GM12878 (cell line): ENCODE data around the gene ACCS.

Source experiments
- EGR1 ChIP-seq, 2 experiments: IDR thresholded peaks; 1 replicate in 1 of 2; 2 replicates in 1 of 2; pipeline ENCODE4 v1.6.1; 2011 to 2012; ENCODE audit warnings: low read depth in 2 of 2, low read length in 2 of 2, borderline replicate concordance in 1 of 2, mild to moderate bottlenecking in 1 of 2, moderate library complexity in 1 of 2
- TF ChIP-seq, protein P1 (sequence below): fragments of 450-650 bp; formaldehyde crosslinking; IDR thresholded peaks from 2 replicates; pipeline ENCODE4 v1.5.0; 2022; ENCODE audit warnings: mild to moderate bottlenecking, missing genetic modification characterization
- TF ChIP-seq, protein P2 (sequence below): IDR thresholded peaks from 2 replicates; pipeline ENCODE4 v1.6.1; 2012; ENCODE audit warnings: mild to moderate bottlenecking, low read depth, low read length

DNA sequence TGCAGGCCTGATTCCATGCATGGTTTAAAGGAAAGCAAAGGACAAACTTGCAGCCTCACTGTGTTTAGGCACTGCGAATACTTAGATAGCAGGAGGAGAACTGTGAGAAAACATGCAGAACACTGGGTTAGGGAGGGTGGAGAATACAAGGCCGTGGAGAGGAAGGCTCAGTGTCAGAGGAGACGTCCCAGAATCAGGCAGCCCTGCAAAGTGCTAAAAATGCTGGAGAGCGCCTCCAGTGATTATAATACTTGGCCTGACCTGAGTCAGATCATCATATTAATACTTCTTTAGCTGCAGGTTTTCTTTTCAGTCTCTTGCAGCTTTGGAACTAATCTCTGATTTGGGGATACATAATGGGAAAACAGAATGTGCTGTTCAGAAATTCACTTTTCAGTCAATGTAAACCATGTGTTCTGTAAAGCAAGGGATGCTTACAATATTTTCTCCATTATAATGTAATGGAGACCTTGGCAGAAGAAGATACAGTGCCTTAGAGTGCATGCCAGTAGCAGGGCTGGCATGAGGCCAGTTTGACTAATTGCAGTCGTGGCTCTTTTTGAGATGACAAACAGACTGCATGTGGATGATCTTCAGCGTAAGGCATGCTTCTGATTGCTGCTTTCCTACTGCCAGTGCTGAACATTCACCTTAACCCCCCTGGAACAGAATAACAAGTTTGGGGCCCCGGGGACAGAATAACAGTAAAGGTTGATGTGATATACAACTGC lies 46.2 kb downstream of the ACCS start:
- TF ChIP-seq EGR1 (IDR thresholded peaks at IDR 0.05; ENCODE audit: borderline replicate concordance in 1 of 2, low read depth in 2 of 2, low read length in 2 of 2) = no peak
- TF ChIP-seq, protein P1, sequence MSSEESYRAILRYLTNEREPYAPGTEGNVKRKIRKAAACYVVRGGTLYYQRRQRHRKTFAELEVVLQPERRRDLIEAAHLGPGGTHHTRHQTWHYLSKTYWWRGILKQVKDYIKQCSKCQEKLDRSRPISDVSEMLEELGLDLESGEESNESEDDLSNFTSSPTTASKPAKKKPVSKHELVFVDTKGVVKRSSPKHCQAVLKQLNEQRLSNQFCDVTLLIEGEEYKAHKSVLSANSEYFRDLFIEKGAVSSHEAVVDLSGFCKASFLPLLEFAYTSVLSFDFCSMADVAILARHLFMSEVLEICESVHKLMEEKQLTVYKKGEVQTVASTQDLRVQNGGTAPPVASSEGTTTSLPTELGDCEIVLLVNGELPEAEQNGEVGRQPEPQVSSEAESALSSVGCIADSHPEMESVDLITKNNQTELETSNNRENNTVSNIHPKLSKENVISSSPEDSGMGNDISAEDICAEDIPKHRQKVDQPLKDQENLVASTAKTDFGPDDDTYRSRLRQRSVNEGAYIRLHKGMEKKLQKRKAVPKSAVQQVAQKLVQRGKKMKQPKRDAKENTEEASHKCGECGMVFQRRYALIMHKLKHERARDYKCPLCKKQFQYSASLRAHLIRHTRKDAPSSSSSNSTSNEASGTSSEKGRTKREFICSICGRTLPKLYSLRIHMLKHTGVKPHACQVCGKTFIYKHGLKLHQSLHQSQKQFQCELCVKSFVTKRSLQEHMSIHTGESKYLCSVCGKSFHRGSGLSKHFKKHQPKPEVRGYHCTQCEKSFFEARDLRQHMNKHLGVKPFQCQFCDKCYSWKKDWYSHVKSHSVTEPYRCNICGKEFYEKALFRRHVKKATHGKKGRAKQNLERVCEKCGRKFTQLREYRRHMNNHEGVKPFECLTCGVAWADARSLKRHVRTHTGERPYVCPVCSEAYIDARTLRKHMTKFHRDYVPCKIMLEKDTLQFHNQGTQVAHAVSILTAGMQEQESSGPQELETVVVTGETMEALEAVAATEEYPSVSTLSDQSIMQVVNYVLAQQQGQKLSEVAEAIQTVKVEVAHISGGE = no peak
- TF ChIP-seq, protein P2, sequence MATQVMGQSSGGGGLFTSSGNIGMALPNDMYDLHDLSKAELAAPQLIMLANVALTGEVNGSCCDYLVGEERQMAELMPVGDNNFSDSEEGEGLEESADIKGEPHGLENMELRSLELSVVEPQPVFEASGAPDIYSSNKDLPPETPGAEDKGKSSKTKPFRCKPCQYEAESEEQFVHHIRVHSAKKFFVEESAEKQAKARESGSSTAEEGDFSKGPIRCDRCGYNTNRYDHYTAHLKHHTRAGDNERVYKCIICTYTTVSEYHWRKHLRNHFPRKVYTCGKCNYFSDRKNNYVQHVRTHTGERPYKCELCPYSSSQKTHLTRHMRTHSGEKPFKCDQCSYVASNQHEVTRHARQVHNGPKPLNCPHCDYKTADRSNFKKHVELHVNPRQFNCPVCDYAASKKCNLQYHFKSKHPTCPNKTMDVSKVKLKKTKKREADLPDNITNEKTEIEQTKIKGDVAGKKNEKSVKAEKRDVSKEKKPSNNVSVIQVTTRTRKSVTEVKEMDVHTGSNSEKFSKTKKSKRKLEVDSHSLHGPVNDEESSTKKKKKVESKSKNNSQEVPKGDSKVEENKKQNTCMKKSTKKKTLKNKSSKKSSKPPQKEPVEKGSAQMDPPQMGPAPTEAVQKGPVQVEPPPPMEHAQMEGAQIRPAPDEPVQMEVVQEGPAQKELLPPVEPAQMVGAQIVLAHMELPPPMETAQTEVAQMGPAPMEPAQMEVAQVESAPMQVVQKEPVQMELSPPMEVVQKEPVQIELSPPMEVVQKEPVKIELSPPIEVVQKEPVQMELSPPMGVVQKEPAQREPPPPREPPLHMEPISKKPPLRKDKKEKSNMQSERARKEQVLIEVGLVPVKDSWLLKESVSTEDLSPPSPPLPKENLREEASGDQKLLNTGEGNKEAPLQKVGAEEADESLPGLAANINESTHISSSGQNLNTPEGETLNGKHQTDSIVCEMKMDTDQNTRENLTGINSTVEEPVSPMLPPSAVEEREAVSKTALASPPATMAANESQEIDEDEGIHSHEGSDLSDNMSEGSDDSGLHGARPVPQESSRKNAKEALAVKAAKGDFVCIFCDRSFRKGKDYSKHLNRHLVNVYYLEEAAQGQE = peak; percentile 66
